HCT116 (cell line): Measurements from ENCODE around the gene CD200. TPM values are rescaled to one million over a fixed set of nuclear protein-coding genes. Genes with fewer than 3 reads are reported as not detected.

Experiments
- ATAC-seq: fragments of 200-7000 bp; cut with Tn5 transposase; 2 replicates; pipeline ENCODE4 v1.9.1; 2020; ENCODE audit warnings: mild to moderate bottlenecking, moderate library complexity
- BruUV-seq: library from RNA; stranded (reverse); fragments of 400-500 nt; replicated peaks from 2 replicates; lab custom pipeline; 2021; lab: Mats Ljungman, UMichigan
- CTCF ChIA-PET: fragments of 300-600 bp; sonication (Branson Sonifier 250); formaldehyde crosslinking; loops from one replicate; lab custom pipeline; 2021; ENCODE audit warnings: antibody characterized with exemption; lab: Charles Lee
- POLR2A ChIA-PET: fragments of 300-600, 350-600 bp; sonication (Branson Sonifier 250); formaldehyde crosslinking; loops from one replicate; lab custom pipeline; 2021; ENCODE audit warnings: antibody characterized with exemption; lab: Charles Lee
- RAD21 ChIA-PET, 2 experiments: fragments of 300-600 bp; sonication (Branson Sonifier 250); formaldehyde crosslinking; loops; one replicate each; lab custom pipeline; 2023; ENCODE audit warnings: low total read pairs in 2 of 2; ENCODE audit not compliant: uncharacterized antibody in 2 of 2, unreplicated experiment in 2 of 2, low non-redundant PET in 1 of 2; lab: Charles Lee
- DNase-seq: peaks from one replicate; pipeline ENCODE4 v3.0.0-alpha.2; 2010; ENCODE audit warnings: low read depth, low spot score
- H2AFZ ChIP-seq: fragments of 200-600 bp; shearing (Covaris generic), sonication (generic); 2 replicates; pipeline ENCODE4 v1.6.1; 2017; ENCODE audit warnings: low read depth, mixed run types, mixed read lengths, antibody characterized with exemption, low read length; ENCODE audit not compliant: poor library complexity, severe bottlenecking
- H3K27ac ChIP-seq: 2 replicates; pipeline ENCODE4 v1.5.1; 2012; ENCODE audit warnings: low read depth, low read length
- H3K27me3 ChIP-seq: fragments of 200-600 bp; sonication (generic); 2 replicates; pipeline ENCODE4 v1.6.1; 2016; ENCODE audit warnings: mixed run types, low read length, mixed read lengths; ENCODE audit not compliant: insufficient read depth
- H3K36me3 ChIP-seq, 2 experiments: fragments of 200-500 bp in 1 of 2; fragments of 200-600 bp in 1 of 2; sonication (Bioruptor generic) in 1 of 2; sonication (generic) in 1 of 2; 2 replicates each; pipeline versions ENCODE4 v1.5.1 to v1.6.1; 2014 to 2016; ENCODE audit warnings: low read length in 2 of 2, inconsistent platforms in 1 of 2, mixed read lengths in 1 of 2, mixed run types in 1 of 2; ENCODE audit not compliant: insufficient read depth in 2 of 2, control insufficient read depth in 1 of 2
- H3K4me1 ChIP-seq, 2 experiments: fragments of 200-600 bp in 1 of 2; sonication (generic) in 1 of 2; 2 replicates each; pipeline versions ENCODE4 v1.5.1 to v1.6.1; 2012 to 2017; ENCODE audit warnings: low read length in 2 of 2, inconsistent platforms in 1 of 2, mild to moderate bottlenecking in 1 of 2, mixed read lengths in 1 of 2, mixed run types in 1 of 2, moderate library complexity in 1 of 2; ENCODE audit not compliant: insufficient read depth in 2 of 2, control insufficient read depth in 1 of 2
- H3K4me2 ChIP-seq: fragments of 200-600 bp; sonication (generic); 2 replicates; pipeline ENCODE4 v1.6.1; 2017; ENCODE audit warnings: mixed run types, low read length, mixed read lengths
- H3K4me3 ChIP-seq, 2 experiments: fragments of 200-600 bp in 1 of 2; sonication (generic) in 1 of 2; replicated peaks in 1 of 2; 2 replicates each; pipeline ENCODE4 v1.5.1; 2011 to 2016; ENCODE audit warnings: low read length in 2 of 2, control low read depth in 1 of 2, low read depth in 1 of 2, mild to moderate bottlenecking in 1 of 2, mixed read lengths in 1 of 2, mixed run types in 1 of 2
- H3K79me2 ChIP-seq: fragments of 200-600 bp; sonication (generic); 2 replicates; pipeline ENCODE4 v1.6.1; 2017; ENCODE audit warnings: mild to moderate bottlenecking, mixed run types, low read length, moderate library complexity, mixed read lengths; ENCODE audit not compliant: insufficient read depth
- H3K9ac ChIP-seq: fragments of 200-600 bp; sonication (generic); 2 replicates; pipeline ENCODE4 v1.6.1; 2016; ENCODE audit warnings: low read length, mixed read lengths
- H3K9me2 ChIP-seq: fragments of 200-600 bp; sonication (generic), shearing (Covaris generic); 2 replicates; pipeline ENCODE4 v1.6.1; 2017; ENCODE audit warnings: mixed run types, mild to moderate bottlenecking, moderate library complexity; ENCODE audit not compliant: insufficient read depth
- H3K9me3 ChIP-seq, 2 experiments: fragments of 200-500 bp in 1 of 2; fragments of 200-600 bp in 1 of 2; sonication (Bioruptor generic) in 1 of 2; sonication (generic) in 1 of 2; 2 replicates each; pipeline ENCODE4 v1.6.1; 2014 to 2017; ENCODE audit warnings: low read length in 2 of 2, mixed read lengths in 2 of 2, inconsistent platforms in 1 of 2, low read depth in 1 of 2, mild to moderate bottlenecking in 1 of 2, mixed run types in 1 of 2, moderate library complexity in 1 of 2; ENCODE audit not compliant: control insufficient read depth in 1 of 2, insufficient read depth in 1 of 2
- H4K20me1 ChIP-seq: fragments of 200-600 bp; sonication (generic), shearing (Covaris generic); 2 replicates; pipeline ENCODE4 v1.6.1; 2017; ENCODE audit warnings: mixed run types, mild to moderate bottlenecking, moderate library complexity; ENCODE audit not compliant: insufficient read depth
- CBX3 ChIP-seq: IDR thresholded peaks from 2 replicates; pipeline ENCODE4 v1.6.1; 2012; ENCODE audit warnings: low read depth
- CTCF ChIP-seq, 3 experiments: fragments of 200-600 bp in 1 of 3; sonication (generic) in 1 of 3; IDR thresholded peaks in 2 of 3; conservative IDR thresholded peaks in 1 of 3; 2 replicates each; pipeline ENCODE4 v1.5.1; 2012 to 2017; ENCODE audit warnings: low read depth in 2 of 3, low read length in 2 of 3, antibody characterized with exemption in 1 of 3, borderline replicate concordance in 1 of 3, control low read depth in 1 of 3, mild to moderate bottlenecking in 1 of 3, mixed read lengths in 1 of 3, mixed run types in 1 of 3, moderate library complexity in 1 of 3; ENCODE audit not compliant: insufficient read depth in 1 of 3
- EZH2 ChIP-seq: fragments of 200-600 bp; sonication (generic); IDR thresholded peaks from 2 replicates; pipeline ENCODE4 v1.6.1; 2017; ENCODE audit warnings: antibody characterized with exemption, mixed run types
- EZH2phosphoT487 ChIP-seq: fragments of 200-600 bp; IDR thresholded peaks from 2 replicates; pipeline ENCODE4 v1.6.1; 2018; ENCODE audit warnings: antibody characterized with exemption, borderline replicate concordance
- FOSL1 ChIP-seq: IDR thresholded peaks from 2 replicates; pipeline ENCODE4 v1.6.1; 2012; ENCODE audit warnings: low read depth
- JUND ChIP-seq: IDR thresholded peaks from 2 replicates; pipeline ENCODE4 v1.6.1; 2012
- MAX ChIP-seq: IDR thresholded peaks from 2 replicates; pipeline ENCODE4 v1.6.1; 2012
- POLR2A ChIP-seq: IDR thresholded peaks from 2 replicates; pipeline ENCODE4 v1.7.0; 2011; ENCODE audit warnings: borderline replicate concordance; ENCODE audit not compliant: insufficient read depth, insufficient read length; ENCODE audit errors: extremely low read depth
- RAD21 ChIP-seq: IDR thresholded peaks from 2 replicates; pipeline ENCODE4 v1.6.1; 2012; ENCODE audit warnings: low read depth, mild to moderate bottlenecking
- REST ChIP-seq: IDR thresholded peaks from 2 replicates; pipeline ENCODE4 v1.6.1; 2012; ENCODE audit warnings: low read depth
- SIN3A ChIP-seq: IDR thresholded peaks from 2 replicates; pipeline ENCODE4 v1.6.1; 2012; ENCODE audit warnings: low read depth
- SP1 ChIP-seq: IDR thresholded peaks from 2 replicates; pipeline ENCODE4 v1.6.1; 2012; ENCODE audit warnings: low read depth
- TCF7L2 ChIP-seq: IDR thresholded peaks from 2 replicates; pipeline ENCODE4 v1.7.0; 2011; ENCODE audit warnings: borderline replicate concordance, inconsistent platforms; ENCODE audit not compliant: insufficient read depth, insufficient read length; ENCODE audit errors: extremely low read depth
- YY1 ChIP-seq: IDR thresholded peaks from 2 replicates; pipeline ENCODE4 v1.6.1; 2011; ENCODE audit warnings: low read length, low read depth, moderate library complexity, mild to moderate bottlenecking; ENCODE audit not compliant: insufficient replicate concordance; ENCODE audit errors: extremely low read depth
- ZNF274 ChIP-seq: fragments of 200-500 bp; sonication (Bioruptor generic); IDR thresholded peaks from 2 replicates; pipeline ENCODE4 v1.6.1; 2014; ENCODE audit warnings: mild to moderate bottlenecking, low read depth, low read length, inconsistent platforms
- intact Hi-C: fragments of 100-400 bp; cut with micrococcal nuclease; formaldehyde crosslinking; loops from 2 replicates; pipeline ENCODE4 v1.10.0; 2022
- total RNA-seq: library from RNA; stranded (reverse); gene quantifications from one replicate; pipeline ENCODE4 v1.2.1, GENCODE V29; 2021; ENCODE audit not compliant: unreplicated experiment

Gene CD200
- total RNA-seq, 1 experiment from 2014 or later, result not detected

- Histone ChIP-seq H3K4me1 (no peaks in the 10 kb centered on the region), H3K9ac (no peak overlapping the region), H3K27ac (no peak overlapping the region), H3K4me3 (no peak overlapping the region), H3K9me2 (no peaks in the 10 kb centered on the region), H3K4me2 (no peak overlapping the region), H3K79me2 (no peaks in the 10 kb centered on the region), H2AFZ (no peak overlapping the region), H3K36me3 (no peaks in the 10 kb centered on the region), H4K20me1 (no peaks in the 10 kb centered on the region; the same call in 1 of the 2 replicates), H3K27me3 (no peaks in the 10 kb centered on the region), H3K9me3 (no peaks in the 10 kb centered on the region)
- RAD21 ChIA-PET, result no interaction called here
- no peak for TF ChIP-seq CTCF (IDR thresholded peaks at IDR 0.05 in 2 of 3, conservative IDR thresholded peaks at IDR 0.05 in 1 of 3; ENCODE audit: borderline replicate concordance in 1 of 3, insufficient read depth in 1 of 3, low read depth in 2 of 3, low read length in 2 of 3)
- no peak for TF ChIP-seq POLR2A
- no peak for TF ChIP-seq RAD21
- TF ChIP-seq TCF7L2, result no peak
- no peak for TF ChIP-seq EZH2
- TF ChIP-seq EZH2phosphoT487, result no peak
- no peak for TF ChIP-seq ZNF274
- no peak for TF ChIP-seq YY1
- no peak for TF ChIP-seq CBX3
- TF ChIP-seq JUND, result no peak
- no peak for TF ChIP-seq FOSL1
- TF ChIP-seq SP1, result no peak
- TF ChIP-seq REST, result no peak
- no peak for TF ChIP-seq SIN3A
- TF ChIP-seq MAX, result no peak
- ATAC-seq (no peak), DNase-seq (no peak)
- intact Hi-C loops, result no loop called here
- BruUV-seq, result no TSS peak
- POLR2A ChIA-PET, result no interaction called here
- CTCF ChIA-PET, result interaction anchor here (3.0 kb wide), 1 partner anchor 113 kb away, joined by 8 read pairs; no protein-coding TSS in a partner anchor
Observed at GRCh38 chr3:112405845-112406244, 72.9 kb downstream of the CD200 start.
